ENCODE data around the gene TRIM17. TPM values are rescaled to one million over a fixed set of nuclear protein-coding genes. Genes with fewer than 3 reads are reported as not detected.
A peak's percentile ranks its signal among the peaks of the same experiment; 100 is the strongest.

Gene TRIM17
- total RNA-seq, 1 donor from 2014 or later, result 1.2 TPM

DNA sequence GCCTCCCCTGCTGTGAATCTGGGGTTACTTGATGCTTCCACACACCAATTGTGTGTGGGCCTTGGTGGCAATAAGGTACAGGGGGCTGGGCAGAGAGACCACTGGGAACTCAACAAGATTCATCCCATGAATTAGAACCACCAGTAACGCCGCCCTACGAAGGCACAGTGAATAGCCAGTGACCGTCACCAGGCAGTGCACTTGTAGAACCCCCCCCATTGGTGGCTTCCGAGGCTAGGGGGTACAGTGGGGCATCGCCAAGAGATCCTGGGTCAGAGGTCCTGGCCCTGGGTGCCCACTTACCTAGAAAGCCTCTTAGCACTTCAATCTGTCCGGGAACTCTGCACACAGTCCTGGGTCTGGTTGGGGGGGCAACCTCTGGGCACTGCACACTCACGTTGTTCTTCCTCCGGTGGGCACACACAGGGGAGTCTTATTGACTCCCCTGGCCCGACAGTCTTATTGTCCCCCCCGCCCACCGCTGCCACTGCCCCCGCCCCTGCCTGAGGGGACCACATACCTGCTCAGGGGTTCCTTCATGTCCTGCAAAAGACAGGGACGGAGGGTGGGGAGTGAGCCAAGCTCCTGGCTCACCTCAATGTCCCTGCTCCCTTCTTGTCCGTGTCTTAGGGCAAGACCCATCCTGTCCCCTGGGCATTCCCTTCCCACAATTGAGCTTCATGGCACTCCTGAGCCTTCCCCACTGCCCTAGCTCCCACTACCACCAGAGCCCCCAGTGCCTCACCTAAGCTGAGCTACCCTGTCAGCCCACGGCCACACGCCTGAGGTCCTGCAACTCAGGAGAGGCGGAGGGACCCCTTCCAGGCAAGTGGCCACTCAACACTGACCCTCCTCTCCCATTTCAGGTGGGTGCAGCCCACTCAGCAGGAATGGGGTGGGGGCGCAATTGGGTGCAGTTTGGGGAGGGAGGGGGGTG is 7.5 kb downstream of the TRIM17 start:
- Histone ChIP-seq H3K27ac (peak overlapping the region; percentile 61), H3K27me3 (no peaks in the 10 kb centered on the region), H3K4me3 (no peak overlapping the region), H3K36me3 (no peaks in the 10 kb centered on the region), H3K9me3 (no peaks in the 10 kb centered on the region), H3K4me1 (peaks cover 47% of the 10 kb centered on the region)
- TF ChIP-seq POLR2AphosphoS5 (IDR thresholded peaks at IDR 0.05; ENCODE audit: insufficient read depth in 1 of 2, low read depth in 1 of 2), result no peak
- no peak for TF ChIP-seq POLR2A (IDR thresholded peaks at IDR 0.05)
- TF ChIP-seq, protein P1, sequence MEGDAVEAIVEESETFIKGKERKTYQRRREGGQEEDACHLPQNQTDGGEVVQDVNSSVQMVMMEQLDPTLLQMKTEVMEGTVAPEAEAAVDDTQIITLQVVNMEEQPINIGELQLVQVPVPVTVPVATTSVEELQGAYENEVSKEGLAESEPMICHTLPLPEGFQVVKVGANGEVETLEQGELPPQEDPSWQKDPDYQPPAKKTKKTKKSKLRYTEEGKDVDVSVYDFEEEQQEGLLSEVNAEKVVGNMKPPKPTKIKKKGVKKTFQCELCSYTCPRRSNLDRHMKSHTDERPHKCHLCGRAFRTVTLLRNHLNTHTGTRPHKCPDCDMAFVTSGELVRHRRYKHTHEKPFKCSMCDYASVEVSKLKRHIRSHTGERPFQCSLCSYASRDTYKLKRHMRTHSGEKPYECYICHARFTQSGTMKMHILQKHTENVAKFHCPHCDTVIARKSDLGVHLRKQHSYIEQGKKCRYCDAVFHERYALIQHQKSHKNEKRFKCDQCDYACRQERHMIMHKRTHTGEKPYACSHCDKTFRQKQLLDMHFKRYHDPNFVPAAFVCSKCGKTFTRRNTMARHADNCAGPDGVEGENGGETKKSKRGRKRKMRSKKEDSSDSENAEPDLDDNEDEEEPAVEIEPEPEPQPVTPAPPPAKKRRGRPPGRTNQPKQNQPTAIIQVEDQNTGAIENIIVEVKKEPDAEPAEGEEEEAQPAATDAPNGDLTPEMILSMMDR (IDR thresholded peaks at IDR 0.05), result no peak
- intact Hi-C loops (cut with DNase I), result loop anchor here (5.0 kb wide), 1 partner anchor 267 kb away; the partner anchor contains the start of gene GUK1
- no peak for DNase-seq (ENCODE audit: extremely low spot score in 2 of 2)

DNA sequence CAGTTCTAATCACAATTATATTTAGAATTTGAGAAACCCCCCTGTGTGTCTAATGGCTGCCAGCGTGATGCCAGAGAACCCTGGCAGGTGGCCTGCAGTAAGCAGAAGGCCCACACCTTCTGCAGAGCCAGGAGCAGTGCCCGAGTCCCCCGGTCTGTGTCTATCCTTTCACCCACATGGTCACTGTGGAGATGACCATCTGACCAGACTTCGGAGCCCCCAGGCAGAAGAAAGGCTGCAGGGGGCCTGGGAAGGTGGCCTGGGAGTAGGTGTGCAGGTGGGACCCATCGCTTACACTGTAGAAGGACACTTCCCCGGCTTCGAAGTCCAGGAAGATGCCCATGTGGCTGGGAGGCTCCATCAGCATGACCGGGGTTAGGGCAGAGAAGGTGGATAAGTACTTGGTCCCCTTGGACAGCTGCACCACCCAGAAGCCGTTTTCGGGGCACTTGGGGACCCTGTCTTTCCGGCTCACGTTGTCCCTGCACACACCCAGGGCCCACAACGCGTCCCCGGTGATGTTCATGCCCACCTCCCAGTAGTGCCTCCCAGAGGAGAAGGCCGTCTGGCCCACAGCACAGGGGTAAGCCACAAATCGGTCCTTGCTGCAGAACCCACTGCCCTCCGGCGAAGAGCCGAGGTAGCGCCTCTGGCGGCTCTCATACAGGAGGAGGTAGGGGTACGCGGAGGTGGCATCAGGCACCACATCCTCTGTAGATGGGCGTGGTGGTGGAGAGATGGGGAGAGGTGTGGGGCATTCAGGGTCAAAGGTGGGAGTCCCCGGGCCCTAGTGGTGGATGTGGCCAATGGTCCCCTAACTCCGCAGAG is 8.4 kb downstream of the TRIM17 start:
- peak overlapping the region; percentile 75 to 86 for H3K4me3 ChIP-seq
- H3K4me1 ChIP-seq, result peaks cover 56% of the 10 kb centered on the region
- no peaks in the 10 kb centered on the region for H3K27me3 ChIP-seq
- peak overlapping the region; percentile 87 for H3K27ac ChIP-seq
- H3K9me3 ChIP-seq, result no peaks in the 10 kb centered on the region
- no peak for TF ChIP-seq POLR2A (IDR thresholded peaks at IDR 0.05)
- TF ChIP-seq, protein P1 (IDR thresholded peaks at IDR 0.05), result no peak
- TF ChIP-seq POLR2AphosphoS5 (IDR thresholded peaks at IDR 0.05; ENCODE audit: insufficient read depth in 1 of 2, low read depth in 1 of 2), result no peak
- intact Hi-C loops (cut with DNase I), result loop anchor here (5.0 kb wide), 1 partner anchor 266 kb away; the partner anchor contains the start of gene GUK1
- H3K36me3 ChIP-seq, result no peaks in the 10 kb centered on the region
- DNase-seq (ENCODE audit: extremely low spot score in 2 of 2), result no peak

DNA sequence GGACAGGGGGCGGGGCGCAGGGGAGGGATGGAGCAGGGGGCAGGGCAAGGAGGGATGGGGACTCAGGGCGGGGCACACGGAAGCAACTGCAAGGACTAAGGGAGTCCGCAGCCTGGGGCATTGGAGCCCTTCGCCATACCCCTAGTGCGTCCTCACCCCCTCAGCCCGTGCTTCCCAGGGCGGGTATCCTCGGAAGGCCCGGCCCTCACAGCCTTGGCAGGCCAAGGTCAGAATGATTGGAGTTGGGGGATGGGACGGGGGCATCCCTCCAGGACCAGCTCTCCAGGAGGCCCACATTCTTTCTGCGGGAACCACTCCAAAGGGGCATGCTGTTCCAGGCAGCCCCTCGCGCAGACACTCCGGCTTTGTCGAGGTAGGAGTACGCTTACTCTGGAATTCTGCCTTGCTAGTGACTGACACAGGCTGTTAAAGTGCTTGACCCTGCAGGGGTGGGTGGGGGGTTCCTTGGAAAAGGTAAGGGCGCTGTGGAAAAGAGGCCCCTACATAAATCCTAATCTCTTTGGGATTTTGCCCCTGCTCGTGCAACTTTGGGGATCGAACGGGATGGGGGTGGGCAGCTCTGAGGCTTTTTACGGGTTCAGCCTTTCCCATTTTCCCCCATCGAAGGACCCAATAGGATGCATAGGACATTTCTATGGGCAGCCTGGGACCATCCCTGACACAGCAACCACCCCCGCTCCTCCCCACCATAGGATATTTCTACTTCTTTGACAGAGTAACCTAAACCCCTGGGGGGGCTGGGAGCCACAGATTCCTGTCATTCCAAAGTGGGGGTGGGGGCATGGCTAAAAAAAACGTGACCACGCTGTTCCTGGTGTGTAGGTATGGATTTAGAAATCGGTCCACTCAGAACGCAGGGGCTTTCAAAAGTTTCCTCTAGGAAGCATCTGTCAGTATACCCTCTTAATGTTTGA is 9.3 kb downstream of the TRIM17 start:
- H3K4me1 ChIP-seq, result peaks cover 60% of the 10 kb centered on the region
- H3K4me3 ChIP-seq, result peak overlapping the region; percentile 75 to 86
- no peak for DNase-seq (ENCODE audit: extremely low spot score in 2 of 2)
- no peaks in the 10 kb centered on the region for H3K9me3 ChIP-seq
- peaks cover 0 to 8% of the 10 kb centered on the region in 2 donors for H3K36me3 ChIP-seq
- TF ChIP-seq POLR2AphosphoS5 (IDR thresholded peaks at IDR 0.05; ENCODE audit: insufficient read depth in 1 of 2, low read depth in 1 of 2) (peak in 1 of 2 donors; percentile 68), POLR2A (IDR thresholded peaks at IDR 0.05) (peak in 1 of 2 donors; percentile 22)
- TF ChIP-seq, protein P1 (IDR thresholded peaks at IDR 0.05), result no peak
- H3K27ac ChIP-seq, result peak overlapping the region; percentile 87
- no peaks in the 10 kb centered on the region for H3K27me3 ChIP-seq
- intact Hi-C loops (cut with DNase I), result loop anchor here (5.0 kb wide), 1 partner anchor 265 kb away; the partner anchor contains the start of gene GUK1

DNA sequence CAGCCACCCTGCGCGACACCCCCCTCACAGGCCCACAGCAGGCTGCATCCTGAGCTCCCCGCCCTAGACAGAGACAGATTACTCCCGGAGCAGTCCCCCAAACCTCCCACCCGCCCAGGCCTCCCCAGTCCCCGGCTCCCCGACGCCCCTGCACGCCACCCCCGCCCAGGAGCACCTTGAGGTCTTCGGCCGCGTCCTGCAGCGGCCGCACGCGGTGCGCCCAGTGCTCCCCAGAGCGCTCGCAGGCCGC is 10.8 kb downstream of the TRIM17 start:
- Histone ChIP-seq H3K9me3 (no peaks in the 10 kb centered on the region), H3K4me1 (peaks cover 60% of the 10 kb centered on the region), H3K27me3 (no peaks in the 10 kb centered on the region), H3K36me3 (peaks cover 0 to 9% of the 10 kb centered on the region in 2 donors), H3K4me3 (peak overlapping the region; percentile 75 to 86), H3K27ac (peak overlapping the region; percentile 87)
- TF ChIP-seq POLR2A (IDR thresholded peaks at IDR 0.05) (no peak), POLR2AphosphoS5 (IDR thresholded peaks at IDR 0.05; ENCODE audit: insufficient read depth in 1 of 2, low read depth in 1 of 2) (no peak)
- TF ChIP-seq, protein P1 (IDR thresholded peaks at IDR 0.05), result no peak
- intact Hi-C loops (cut with DNase I), result loop anchor here (5.0 kb wide), 1 partner anchor 264 kb away; the partner anchor contains the start of gene GUK1
- DNase-seq (ENCODE audit: extremely low spot score in 2 of 2), result no peak

Measured in vagina (tissue), 2 donors.